Body of pancreas (tissue), 4 donors: Measurements from ENCODE around the gene TCEANC. TPM values are rescaled to one million over a fixed set of nuclear protein-coding genes. Genes with fewer than 3 reads are reported as not detected.
A peak's percentile ranks its signal among the peaks of the same experiment; 100 is the strongest.
"Not testable (repeated sequence)": the region's sequence is repeated elsewhere in the genome, so short reads cannot be mapped to it uniquely, and the experiment has no call there.

Experiments
- ATAC-seq: fragments of 150-250 bp; one replicate; pipeline ENCODE4 v1.9.1; 2016
- DNase-seq, 4 donors: peaks; one replicate each; pipeline ENCODE4 v3.0.0-alpha.2; 2019
- H3K27ac ChIP-seq, 4 donors: fragments of 200-600 bp; sonication (generic); 1 replicate in 3 of 4; 2 replicates in 1 of 4; pipeline versions ENCODE4 v1.5.1 to v1.6.1; 2016 to 2019; ENCODE audit warnings: mild to moderate bottlenecking in 1 of 4, mixed read lengths in 1 of 4, moderate library complexity in 1 of 4
- H3K27me3 ChIP-seq, 2 donors: fragments of 200-600 bp; sonication (generic); one replicate each; pipeline ENCODE4 v1.6.0; 2016; ENCODE audit warnings: mild to moderate bottlenecking in 1 of 2
- H3K36me3 ChIP-seq, 2 donors: fragments of 200-600 bp; sonication (generic); replicated peaks in 1 of 2; 2 replicates each; pipeline ENCODE4 v1.5.1; 2016; ENCODE audit warnings: low read depth in 2 of 2; ENCODE audit not compliant: insufficient read depth in 1 of 2
- H3K4me1 ChIP-seq: fragments of 200-600 bp; sonication (generic); one replicate; pipeline ENCODE4 v1.6.0; 2016
- H3K4me3 ChIP-seq, 2 donors: fragments of 200-600 bp; sonication (generic); 1 replicate in 1 of 2; 2 replicates in 1 of 2; pipeline ENCODE4 v1.5.1; 2016 to 2019
- H3K9me3 ChIP-seq, 3 donors: fragments of 200-600 bp; sonication (generic); 1 replicate in 2 of 3; 2 replicates in 1 of 3; pipeline ENCODE4 v1.5.1; 2016
- POLR2A ChIP-seq, 3 donors: fragments of 450-650 bp; IDR thresholded peaks; one replicate each; pipeline ENCODE4 v1.6.1; 2016; ENCODE audit warnings: antibody characterized with exemption in 3 of 3, mild to moderate bottlenecking in 2 of 3
- WGBS, 2 donors: methylation state at CpG; one replicate each; pipeline ENCODE4 v1.1.5; 2017; 5-methylcytosine and 5-hydroxymethylcytosine counted together
- intact Hi-C: fragments of 100-400 bp; cut with DNase I; formaldehyde crosslinking; loops from one replicate; pipeline ENCODE4 v1.15.1; 2023
- total RNA-seq, 2 donors: library from RNA; depleted of rRNA; stranded (reverse); fragments of >200 nt; gene quantifications; one replicate each; pipeline ENCODE4 v1.1.0, GENCODE V29; 2016
- TF ChIP-seq, protein P1 (sequence below), 7 experiments: fragments of 450-650 bp in 4 of 7; fragments of 200-600 bp in 3 of 7; sonication (generic) in 3 of 7; IDR thresholded peaks; one replicate each; pipeline ENCODE4 v1.5.1; 2016 to 2019; ENCODE audit warnings: antibody characterized with exemption in 7 of 7

TCEANC gene
- total RNA-seq, 2 donors from 2014 or later: 3.1 to 5.3 TPM

DNA sequence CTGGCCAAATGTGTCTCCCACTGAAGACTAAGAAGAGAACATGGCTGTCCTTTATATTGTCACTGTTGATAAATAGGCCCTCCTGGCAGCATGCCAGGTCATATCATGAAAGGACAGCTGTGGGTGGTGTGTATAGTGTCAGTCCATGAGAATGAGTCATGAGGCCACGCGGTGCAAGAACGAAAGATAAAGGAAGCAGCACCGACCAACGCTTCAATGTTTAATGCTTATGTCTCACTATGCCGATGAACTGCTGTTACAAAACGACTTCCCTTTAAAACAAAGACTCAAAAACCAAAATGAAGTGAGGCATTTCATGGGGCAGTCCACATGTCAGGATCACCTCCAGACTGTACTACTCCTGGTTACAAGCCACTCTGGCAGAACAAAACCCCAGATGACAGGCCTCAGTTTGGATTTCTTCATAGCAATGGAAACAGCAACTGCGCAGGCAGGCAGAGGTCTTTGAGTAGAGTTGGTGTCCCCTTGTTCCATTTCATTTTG, 5.2 kb upstream of the TCEANC start:
- DNase-seq (peak; percentile 34 to 69 (median 60)), ATAC-seq (peak; percentile 61)
- intact Hi-C loops: loop anchor here (5.0 kb wide), 1 partner anchor 140 kb away; no protein-coding TSS in a partner anchor
- Histone ChIP-seq H3K36me3 (no peaks in the 10 kb centered on the region), H3K4me3 (no peak overlapping the region), H3K27ac (peak overlapping the region in 2 of 4 donors; percentile 25 to 45), H3K9me3 (no peaks in the 10 kb centered on the region), H3K4me1 (peaks cover 6% of the 10 kb centered on the region), H3K27me3 (no peaks in the 10 kb centered on the region)
- 11 to 26% methylated on average over 8 of the region's 8 CpGs for WGBS, 2 donors
- TF ChIP-seq, protein P1, sequence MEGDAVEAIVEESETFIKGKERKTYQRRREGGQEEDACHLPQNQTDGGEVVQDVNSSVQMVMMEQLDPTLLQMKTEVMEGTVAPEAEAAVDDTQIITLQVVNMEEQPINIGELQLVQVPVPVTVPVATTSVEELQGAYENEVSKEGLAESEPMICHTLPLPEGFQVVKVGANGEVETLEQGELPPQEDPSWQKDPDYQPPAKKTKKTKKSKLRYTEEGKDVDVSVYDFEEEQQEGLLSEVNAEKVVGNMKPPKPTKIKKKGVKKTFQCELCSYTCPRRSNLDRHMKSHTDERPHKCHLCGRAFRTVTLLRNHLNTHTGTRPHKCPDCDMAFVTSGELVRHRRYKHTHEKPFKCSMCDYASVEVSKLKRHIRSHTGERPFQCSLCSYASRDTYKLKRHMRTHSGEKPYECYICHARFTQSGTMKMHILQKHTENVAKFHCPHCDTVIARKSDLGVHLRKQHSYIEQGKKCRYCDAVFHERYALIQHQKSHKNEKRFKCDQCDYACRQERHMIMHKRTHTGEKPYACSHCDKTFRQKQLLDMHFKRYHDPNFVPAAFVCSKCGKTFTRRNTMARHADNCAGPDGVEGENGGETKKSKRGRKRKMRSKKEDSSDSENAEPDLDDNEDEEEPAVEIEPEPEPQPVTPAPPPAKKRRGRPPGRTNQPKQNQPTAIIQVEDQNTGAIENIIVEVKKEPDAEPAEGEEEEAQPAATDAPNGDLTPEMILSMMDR (IDR thresholded peaks at IDR 0.05): no peak
- TF ChIP-seq POLR2A (IDR thresholded peaks at IDR 0.05): no peak

DNA sequence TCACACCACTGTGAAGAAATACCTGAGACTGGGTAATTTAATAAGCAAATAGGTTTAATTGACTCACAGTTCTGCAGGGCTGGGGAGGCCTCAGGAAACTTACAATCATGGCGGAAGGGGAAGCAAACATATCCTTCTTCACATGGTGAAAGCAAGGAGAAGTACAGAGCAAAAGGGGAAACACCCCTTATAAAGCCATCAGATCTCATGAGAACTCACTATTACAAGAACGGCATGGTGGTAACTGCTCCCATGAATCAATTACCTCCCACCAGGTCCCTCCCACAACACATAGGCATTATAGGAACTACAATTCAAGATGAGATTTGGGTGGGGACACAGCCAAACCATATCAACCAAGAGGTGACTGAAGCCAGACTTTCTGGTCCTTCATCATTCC, 4.6 kb upstream of the TCEANC start:
- H3K4me3 ChIP-seq, H3K27me3 ChIP-seq, H3K36me3 ChIP-seq, H3K4me1 ChIP-seq, DNase-seq, H3K9me3 ChIP-seq, ATAC-seq: not testable (repeated sequence)
- 89 to 90% methylated on average over 2 of the region's 2 CpGs for WGBS, 2 donors
- intact Hi-C loops: loop anchor here (5.0 kb wide), 1 partner anchor 141 kb away; no protein-coding TSS in a partner anchor
- peak overlapping the region in 1 of 4 donors; percentile 25 for H3K27ac ChIP-seq

DNA sequence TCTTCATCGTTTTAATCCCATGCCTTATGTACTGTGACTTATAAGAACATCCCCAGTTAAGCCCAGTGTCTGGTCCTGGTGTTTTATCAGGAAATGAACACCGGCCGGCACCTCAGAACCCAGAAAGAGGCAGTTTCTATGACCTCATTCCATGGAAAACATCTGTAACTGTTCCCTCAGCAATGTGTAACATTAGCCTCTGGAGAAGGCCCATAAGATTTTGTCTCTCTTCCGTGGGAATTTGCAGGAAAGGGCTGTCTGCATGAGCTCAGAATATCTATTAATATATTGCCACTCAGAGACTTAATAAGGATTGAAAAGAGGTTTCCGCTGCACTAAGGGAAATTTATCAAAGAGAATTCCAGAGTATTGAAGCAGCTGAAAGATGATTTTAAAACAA, 3.1 kb upstream of the TCEANC start:
- no peak for TF ChIP-seq POLR2A (IDR thresholded peaks at IDR 0.05)
- TF ChIP-seq, protein P1 (IDR thresholded peaks at IDR 0.05): no peak

GRCh38 chrX:13650318-13650717, 2.6 kb upstream of the TCEANC start:
- no peak for ATAC-seq
- no peak overlapping the region for H3K27ac ChIP-seq
- no peak for DNase-seq
- no peaks in the 10 kb centered on the region for H3K9me3 ChIP-seq
- no peaks in the 10 kb centered on the region for H3K27me3 ChIP-seq
- TF ChIP-seq, protein P1 (IDR thresholded peaks at IDR 0.05): no peak
- TF ChIP-seq POLR2A (IDR thresholded peaks at IDR 0.05): no peak
- no peaks in the 10 kb centered on the region for H3K36me3 ChIP-seq
- WGBS, 2 donors: 100% methylated on average over 1 of the region's 1 CpG
- intact Hi-C loops: no loop called here
- H3K4me1 ChIP-seq: peaks cover 6% of the 10 kb centered on the region
- H3K4me3 ChIP-seq: no peak overlapping the region

More for the DNA sequence above, 3.1 kb upstream of the TCEANC start:
- Histone ChIP-seq H3K4me1 (peaks cover 6% of the 10 kb centered on the region), H3K27me3 (no peaks in the 10 kb centered on the region), H3K4me3 (no peak overlapping the region), H3K27ac (no peak overlapping the region), H3K36me3 (no peaks in the 10 kb centered on the region), H3K9me3 (no peaks in the 10 kb centered on the region)
- WGBS, 2 donors: 48 to 62% methylated on average over 4 to 5 of the region's 5 CpGs
- ATAC-seq (no peak), DNase-seq (no peak)
- intact Hi-C loops: loop anchor here (5.0 kb wide), 1 partner anchor 143 kb away; no protein-coding TSS in a partner anchor

- TF ChIP-seq, protein P1 (IDR thresholded peaks at IDR 0.05): no peak
- intact Hi-C loops: no loop called here
- WGBS, 2 donors: 48 to 54% methylated on average over 3 of the region's 3 CpGs
These were observed 1.8 kb upstream of the TCEANC start for GRCh38 chrX:13651150-13651549.

More at GRCh38 chrX:13651150-13651549, 1.8 kb upstream of the TCEANC start:
- DNase-seq (no peak), ATAC-seq (no peak)
- H3K4me1 ChIP-seq: peaks cover 6% of the 10 kb centered on the region
- no peak overlapping the region for H3K27ac ChIP-seq
- H3K9me3 ChIP-seq: no peaks in the 10 kb centered on the region
- H3K36me3 ChIP-seq: no peaks in the 10 kb centered on the region
- H3K4me3 ChIP-seq: no peak overlapping the region
- H3K27me3 ChIP-seq: no peaks in the 10 kb centered on the region
